HG03469 (cell line): Measurements from ENCODE around the gene GPRC5B.

Source experiments
- ATAC-seq: cut with Tn5 transposase; IDR thresholded peaks from one replicate; pipeline ENCODE4 v1.9.1; 2021; ENCODE audit warnings: mild to moderate bottlenecking, moderate library complexity, moderate number of reproducible peaks; ENCODE audit not compliant: unreplicated experiment

The GPRC5B gene, protein sequence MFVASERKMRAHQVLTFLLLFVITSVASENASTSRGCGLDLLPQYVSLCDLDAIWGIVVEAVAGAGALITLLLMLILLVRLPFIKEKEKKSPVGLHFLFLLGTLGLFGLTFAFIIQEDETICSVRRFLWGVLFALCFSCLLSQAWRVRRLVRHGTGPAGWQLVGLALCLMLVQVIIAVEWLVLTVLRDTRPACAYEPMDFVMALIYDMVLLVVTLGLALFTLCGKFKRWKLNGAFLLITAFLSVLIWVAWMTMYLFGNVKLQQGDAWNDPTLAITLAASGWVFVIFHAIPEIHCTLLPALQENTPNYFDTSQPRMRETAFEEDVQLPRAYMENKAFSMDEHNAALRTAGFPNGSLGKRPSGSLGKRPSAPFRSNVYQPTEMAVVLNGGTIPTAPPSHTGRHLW

DNA sequence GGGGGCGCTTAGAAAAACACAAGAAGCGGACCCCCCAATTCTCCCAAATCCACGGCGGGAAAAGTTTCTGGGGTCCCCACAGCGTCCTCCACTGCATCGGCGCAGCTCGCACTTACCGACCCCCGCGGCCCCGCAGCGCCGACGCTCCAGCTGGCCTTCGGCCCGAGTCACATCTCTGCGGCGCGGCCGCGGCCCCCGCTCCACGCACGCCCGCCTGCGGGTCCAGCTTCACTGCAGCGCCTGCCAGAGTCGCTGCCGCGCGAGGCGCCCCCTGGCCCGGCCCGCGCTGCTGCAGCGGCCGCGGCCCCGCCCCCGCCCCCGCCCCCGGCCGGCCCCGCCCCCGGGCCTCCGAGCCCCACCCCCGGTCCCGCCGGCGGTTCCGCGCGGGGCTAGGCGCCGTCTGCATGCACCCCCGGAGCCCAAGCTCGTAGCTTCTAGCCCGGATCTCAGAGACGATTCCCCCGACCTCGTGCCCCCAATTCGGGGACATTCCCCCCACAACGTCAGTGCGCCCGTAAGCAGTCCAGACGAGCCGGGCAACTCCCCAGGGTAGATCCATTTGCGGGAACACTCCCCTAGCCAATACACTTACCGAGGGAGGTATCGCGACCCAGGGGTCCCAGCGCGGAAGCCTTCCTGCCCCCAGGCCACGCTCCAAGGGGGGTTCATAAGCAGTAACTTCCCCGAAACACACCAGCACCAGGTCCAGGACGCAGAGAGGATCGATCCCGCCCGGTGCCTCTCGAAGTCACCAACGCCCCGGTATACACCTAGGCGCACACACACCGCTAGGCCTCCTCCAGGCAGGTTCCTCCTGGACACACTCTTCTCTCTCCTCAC lies at the start of gene GPRC5B:
Gene GPRC5B, minus strand, starts transcription at position 238 of the 840 bp plus-strand sequence. CDS start 12,003 bp downstream, outside the sequence.
- no peak for ATAC-seq

DNA sequence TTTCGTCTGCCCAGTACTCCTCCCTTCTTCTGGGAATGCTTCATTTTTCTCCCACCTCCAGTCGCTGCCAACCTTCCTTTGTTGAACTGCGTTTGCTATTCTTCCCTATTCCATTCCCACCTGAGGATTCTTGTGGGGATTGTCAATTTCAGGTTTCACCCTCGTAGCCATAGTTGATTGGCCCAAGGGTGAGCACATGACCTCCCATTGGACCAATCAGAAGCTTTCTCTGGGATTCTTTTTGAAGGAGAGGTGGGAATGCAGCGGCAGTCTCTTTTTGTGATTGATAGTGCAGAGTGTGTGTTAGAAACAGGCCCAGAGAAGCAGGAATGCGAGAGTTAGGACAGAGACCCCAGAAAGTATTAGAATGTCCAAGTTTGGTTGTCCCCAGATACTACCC lies 49.1 kb upstream of the GPRC5B start:
- ATAC-seq: no peak

DNA sequence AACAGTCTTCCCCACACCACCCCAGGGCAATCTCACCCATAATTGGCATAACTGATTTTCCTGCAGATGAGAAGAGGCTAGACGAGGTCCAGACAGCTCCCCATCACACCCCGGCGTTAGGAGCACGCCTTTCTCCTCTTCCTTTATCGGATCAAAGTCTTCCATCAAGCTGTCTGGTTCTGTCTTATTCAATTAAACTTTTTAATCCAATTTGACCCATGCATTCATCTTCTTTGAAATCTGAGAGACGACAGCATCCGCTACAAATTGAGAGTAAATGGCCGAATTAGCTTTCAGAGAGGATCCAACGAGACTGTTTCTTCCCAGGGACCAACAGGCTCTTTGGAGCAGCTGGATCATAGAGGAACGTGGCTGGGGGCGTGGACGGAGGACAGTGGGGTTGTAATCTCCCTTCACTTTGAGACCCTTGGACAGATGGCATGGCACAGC lies 44.4 kb upstream of the GPRC5B start:
- ATAC-seq: no peak

DNA sequence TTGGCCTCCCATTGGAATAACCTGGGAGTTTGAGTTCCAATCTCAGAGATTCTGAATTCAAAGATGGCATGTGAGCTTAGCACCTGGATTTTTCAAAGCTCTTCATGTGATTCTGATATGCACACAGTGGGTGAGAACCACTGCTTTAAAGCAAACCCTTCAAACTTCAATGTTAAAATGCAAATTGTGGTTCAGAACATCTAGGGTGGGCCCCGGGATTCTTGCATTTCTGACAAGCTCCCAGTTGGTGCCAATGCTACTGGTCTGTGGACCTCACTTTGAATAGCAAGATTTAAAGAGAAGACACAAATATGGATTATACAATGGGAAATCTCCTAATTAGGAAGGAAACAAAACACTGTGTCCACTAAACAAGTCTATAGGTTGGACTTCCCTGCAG lies 43.8 kb upstream of the GPRC5B start:
- ATAC-seq: no peak

DNA sequence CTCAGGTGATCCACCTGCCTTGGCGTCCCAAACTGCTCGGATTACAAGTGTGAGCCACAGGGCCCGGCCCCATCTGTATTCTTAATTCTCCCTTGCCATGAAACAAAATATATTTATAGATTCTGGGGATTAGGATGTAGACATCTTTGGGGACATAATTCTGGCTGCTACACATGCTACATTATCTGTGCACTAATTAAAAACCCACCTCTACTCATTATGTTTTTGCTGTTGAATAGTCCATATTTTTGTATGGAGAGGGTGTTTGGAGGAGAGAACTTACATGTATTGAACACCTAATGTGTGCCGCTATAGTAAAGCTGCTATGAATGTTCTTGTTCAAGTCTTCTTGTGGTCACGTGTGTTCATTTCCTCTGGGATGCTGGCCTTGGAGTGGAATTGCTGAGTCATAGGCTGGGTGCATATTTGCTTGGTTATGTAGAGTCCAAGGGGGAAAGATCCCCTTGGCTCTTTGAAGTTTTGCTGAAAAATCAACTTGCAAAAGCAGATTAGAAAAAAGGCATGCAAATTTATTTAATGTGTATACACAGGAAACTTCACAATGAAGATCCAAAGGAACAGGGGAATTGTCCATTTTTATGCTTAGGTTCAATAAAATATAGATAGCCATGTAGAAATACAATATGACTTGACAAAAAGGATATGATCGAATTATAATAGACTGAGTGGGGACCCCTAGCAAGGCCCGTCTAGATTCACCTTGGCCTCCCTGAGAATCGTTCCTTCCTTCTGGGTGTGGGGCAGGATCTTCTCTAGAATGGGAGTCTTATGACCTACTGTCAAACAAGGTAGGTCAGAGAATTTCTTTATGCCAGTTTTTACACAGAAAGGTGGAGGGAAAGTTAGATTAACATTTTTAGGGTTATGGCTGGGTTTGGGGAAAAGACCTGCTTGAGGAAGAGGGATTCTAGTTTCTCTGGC lies 42.1 kb upstream of the GPRC5B start:
- ATAC-seq: no peak

DNA sequence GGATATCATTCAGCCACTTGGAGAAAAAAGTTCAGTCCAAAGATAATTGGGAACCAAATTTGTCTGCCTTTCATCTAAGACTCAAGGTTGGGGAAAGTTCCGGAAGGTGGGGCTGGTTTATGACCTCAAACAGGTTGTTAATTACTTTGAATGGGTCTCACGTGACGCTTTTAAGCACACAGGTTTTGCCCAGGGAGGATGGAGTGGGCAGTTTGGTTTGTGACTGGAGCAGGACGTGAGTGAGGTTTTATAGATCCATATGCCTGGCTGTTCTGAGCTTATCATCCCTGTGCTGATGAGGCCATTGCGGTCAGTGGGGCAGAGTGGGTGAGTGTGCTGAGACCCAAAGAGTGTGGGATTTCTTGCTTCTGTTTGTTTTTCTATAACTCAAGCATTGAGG lies 38.7 kb upstream of the GPRC5B start:
- ATAC-seq: no peak

DNA sequence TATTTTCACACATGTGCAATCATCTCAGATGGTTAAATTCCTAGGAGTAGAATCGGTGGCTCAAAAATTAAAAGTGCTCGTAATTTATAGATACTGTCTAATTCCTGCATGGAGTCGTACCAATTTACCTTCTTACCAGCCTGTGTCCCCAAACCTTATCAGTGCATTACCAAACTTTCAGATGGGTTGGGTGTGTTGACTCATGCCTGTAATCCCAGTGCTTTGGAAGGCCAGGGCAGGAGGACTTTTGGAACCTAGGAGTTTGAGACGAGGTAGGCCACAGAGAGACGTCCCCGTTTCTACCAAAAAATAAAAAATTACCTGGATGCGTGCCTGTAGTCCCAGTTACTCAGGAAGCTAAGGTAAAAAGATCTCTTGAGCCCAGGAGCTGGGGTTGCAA lies 34.5 kb upstream of the GPRC5B start:
- ATAC-seq: no peak

DNA sequence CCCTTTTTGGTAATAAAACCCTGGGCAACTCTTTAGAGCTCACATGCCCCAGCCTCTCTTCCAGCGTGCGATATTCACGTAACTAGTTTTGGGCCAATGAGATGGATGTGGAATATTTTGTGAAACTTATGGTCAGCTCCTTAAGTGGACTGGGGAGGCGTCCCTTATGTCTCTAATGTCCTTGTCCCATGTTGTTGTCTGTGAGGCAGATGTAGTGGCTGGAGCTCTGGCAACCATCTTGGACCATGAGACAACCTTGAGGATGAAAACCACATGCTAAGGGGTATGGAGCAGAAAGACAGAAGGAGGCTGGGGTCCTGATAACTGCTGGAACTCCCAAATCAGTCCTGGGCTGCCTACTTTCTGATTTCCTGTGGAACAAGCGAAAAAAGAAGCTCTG lies 31.4 kb upstream of the GPRC5B start:
- no peak for ATAC-seq

DNA sequence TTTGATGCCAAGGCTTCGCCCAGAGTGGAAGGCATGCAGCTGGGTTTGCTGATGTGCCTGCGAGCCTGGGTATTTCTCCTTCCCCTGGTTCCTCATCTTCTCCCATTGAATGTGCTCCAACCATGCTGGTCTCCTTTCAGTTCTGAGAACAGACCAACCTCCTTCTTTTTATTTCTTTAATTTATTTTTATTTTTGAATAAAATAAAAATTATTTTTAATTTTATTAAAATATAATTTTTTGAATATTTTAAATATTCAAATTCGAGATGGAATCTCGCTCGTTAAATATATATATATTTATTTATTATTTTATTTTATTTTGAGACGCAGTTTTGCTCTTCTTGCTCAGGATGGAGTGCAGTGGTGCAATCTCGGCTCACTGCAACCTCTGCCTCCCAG lies 30.2 kb upstream of the GPRC5B start:
- ATAC-seq: no peak

DNA sequence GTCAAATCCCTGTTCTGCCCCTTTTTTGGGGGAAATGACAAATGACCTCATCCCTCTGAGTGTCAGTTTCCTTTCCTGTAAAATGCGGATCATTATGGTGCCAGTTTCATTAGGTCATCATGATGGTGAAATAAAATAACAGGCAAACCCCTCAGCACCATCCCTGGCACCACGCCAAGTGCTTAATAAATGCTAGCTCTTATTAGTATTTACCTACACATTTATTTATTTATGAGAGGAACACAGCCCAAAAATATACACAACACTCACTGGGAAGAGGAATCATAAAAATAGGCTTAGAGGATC lies 28.6 kb upstream of the GPRC5B start:
- ATAC-seq: no peak

DNA sequence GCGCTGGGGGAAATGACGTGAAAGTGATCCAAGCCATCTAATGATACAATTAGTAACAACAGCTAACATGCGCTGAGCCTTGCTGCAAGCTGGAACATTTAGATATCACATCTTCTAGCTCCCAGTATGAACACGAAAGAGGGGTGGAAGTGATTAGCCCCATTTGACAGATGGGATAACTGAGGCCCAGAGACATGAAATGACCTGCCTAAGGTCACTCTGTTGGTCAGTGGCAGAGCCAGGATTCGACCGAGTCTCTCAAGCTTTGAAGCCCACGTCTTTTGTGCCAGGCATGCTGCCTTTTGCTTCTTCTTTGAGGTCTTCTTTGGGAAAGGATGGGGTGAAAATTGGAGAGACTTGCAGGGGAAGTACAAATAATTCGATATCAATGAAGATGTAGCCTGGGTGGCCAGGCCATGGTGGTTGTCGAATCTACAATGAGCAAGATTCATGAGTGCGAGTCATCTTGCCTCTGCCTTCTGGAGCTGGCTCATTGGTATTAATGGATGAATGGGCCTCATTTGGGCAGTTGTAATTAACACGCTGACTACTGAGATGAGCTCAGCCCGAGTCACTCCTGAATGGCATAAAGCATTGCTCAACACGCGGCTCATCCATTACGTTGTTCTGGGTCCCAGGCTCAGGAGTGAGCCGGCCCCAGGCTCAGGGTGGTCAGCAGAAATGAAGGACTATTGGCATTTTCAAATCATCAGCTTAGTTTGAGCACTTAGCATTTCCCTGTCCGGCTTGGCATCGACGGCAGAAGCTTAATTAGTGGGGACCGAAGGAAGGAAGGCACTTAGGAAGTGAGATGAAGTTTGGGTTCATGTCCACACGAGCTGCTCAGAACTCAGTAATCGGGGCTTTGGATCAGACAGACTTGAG lies 28.0 kb upstream of the GPRC5B start:
- no peak for ATAC-seq

DNA sequence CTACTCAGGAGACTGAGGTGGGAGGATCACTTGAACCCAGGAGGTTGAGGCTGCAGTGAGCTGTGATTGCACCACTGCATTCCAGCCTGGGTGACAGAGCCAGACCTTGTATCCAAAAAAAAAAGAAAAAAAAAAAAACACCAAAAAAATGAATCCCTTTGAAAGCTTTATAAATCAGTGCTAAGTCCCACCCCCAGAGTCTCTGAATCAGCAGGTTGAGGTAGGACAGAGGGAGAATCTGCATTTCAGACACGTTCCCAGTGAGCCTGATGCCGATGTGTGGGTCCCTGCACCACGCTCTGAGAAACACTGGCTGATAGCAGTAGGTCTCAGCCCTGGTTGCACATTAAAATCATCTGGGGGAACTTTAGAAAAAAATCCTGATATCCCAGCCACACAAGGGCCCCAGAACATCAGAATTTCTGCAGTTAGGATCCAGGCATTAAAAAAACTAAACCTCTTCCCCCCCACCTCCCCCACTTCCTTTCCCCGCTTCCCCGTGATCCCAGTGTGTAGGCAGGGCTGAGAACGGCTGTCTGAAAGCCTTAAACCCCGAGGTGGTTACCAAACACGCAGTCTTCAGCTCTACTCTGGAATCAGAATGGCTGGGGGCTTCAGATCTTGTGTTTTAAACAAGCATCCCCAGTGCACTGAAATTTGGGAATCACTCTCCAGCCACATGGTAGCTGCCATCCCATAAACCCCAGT lies 27.3 kb upstream of the GPRC5B start:
- ATAC-seq: no peak

DNA sequence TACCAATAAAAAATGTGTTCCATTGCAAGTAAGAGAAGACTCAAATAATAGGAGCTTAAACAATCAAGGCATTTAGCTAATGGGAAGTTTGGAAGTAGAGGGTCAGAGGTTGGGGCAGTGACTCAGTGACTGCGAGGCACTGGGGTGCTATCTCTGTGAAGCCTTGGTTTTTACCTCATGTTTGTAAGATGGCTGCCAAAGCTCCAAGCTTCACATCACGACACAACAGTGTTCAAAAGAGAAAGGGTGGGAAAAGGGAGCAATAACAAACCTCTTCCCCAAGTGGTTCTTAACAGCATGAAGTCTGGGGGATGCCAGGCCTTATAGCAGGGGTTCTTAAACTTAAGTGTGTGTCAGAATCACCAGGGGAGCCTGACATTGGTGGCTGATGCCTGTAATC lies 26.6 kb upstream of the GPRC5B start:
- no peak for ATAC-seq

DNA sequence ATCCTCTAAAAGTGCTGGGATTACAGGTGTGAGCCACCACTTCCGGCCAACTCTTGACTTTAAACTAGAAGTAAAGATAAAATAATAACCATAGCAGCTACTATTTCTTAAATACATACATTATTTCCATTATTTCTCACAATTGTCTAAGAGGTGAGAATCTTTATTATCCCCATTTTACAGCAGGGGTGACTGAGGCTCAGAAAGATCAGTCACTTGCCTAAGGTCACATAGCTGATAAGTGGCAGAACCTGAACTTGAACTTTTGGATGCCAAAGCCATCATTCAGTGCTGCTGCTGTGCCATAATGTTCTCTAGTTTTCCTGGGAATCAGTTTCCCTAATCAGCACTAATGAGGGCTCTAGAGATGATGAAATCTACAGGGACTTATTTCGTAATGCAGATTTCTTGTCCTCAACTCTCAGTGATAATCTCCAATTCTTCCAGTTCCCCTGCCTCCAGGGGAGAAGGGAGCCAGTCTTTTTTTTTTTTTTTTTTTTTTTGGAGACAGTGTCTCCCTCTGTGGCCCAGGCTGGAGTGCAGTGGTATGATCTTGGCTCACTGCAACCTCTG lies 25.2 kb upstream of the GPRC5B start:
- ATAC-seq: no peak

DNA sequence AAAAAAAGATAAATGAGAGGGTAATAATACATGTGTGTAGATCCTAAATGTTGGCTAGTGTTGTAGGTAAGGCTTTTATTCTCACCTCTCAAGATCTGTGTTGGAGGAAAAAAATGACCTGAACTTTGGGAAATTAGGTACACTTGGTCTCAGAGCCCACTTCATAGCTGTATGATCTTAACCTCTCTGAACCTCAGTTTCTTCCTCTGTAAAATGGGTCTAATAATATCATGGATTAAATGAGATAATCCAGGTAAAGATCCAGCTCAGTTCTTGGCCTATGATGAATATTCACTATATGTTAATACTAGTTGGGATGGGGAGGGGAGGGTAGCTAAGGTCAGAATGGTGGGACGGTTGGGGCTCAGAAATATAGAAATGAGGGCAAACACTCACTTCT lies 24.3 kb upstream of the GPRC5B start:
- ATAC-seq: no peak

DNA sequence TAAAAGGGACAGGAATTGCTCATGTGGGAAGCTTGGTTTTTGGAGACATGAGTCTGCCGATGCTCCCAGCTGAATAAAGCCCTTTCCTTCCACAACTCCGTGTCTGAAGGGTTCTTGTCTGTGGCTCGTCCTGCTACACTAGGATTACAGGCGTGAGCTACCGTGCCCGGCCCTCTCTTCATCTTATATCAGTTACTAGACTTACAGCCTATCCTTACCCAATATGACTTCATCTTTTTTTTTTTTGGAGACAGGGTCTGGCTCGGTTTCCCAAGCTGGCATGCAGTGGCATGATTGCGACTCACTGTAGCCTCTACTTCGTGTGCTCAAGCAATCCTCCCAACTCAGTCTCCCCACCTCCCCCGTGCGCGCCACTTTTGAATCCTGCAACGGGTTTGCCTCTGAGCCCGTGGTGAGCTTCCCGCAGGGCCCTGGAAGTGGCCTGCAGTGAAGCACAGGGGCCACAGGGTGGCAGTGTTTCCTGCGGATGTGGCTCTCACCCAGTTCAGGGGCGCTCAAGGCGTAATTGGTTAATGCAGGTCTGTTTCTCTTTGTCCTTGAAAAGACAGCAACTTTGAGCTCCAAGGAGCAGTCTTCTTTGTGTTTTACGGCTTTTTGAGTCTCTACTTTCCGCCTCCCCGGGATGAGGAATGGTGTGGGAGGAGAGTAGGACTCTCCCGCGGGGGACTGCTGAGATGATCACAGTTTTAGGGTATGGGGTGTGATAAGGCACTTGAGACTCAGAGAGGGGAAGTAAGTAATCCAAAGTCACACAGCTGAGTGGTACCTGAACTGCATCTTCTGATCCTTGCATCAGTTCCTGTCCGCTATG lies 22.7 kb upstream of the GPRC5B start:
- ATAC-seq: no peak

DNA sequence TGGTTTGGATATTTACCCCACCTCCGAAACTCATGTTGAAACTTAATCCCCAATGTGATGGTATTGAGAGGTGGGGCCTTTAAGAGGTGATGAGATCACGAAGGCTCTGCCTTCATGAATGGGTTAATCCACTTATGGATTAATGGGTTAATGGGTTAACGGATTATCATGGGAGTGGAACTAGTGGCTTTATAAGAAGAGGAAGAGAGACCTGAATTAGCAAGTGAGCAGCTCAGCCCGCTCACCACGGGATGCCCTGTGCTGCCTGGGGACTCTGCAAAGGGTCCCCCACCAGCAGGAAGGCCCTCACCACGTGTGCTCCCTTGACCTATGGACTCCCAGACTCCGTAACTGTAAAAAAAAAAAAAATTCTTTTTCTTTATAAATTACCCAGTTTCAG lies 16.5 kb upstream of the GPRC5B start:
- no peak for ATAC-seq

DNA sequence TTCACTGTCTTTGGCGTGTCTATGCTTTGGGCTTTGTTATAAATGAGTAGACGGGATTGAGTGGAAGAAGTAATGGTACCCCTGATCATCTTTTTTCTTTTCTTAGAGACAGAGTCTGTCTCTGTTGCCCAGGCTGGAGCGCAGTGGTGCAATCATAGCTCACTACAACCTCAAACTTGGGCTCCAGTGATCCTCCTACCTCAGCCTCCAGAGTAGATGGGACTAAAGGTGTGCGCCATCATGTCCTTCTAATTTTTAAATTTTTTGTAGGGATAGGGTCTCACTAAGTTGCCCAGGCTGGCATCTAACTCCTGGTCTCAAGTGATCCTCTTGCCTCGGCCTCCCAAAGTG lies 14.9 kb upstream of the GPRC5B start:
- ATAC-seq: no peak
